Endothelial cell (in vitro differentiated cells): ENCODE data around the gene LCE1F. TPM values are rescaled to one million over a fixed set of nuclear protein-coding genes. Genes with fewer than 3 reads are reported as not detected.

Experiments used
- DNase-seq: peaks from one replicate; pipeline ENCODE4 v3.0.0; 2021; ENCODE audit warnings: low spot score
- H3K27ac Mint-ChIP-seq: one replicate; pipeline ENCODE4 v1.8.0; 2021; ENCODE audit warnings: mixed read lengths, inconsistent platforms; ENCODE audit not compliant: unreplicated experiment
- H3K27me3 Mint-ChIP-seq: one replicate; pipeline ENCODE4 v1.8.0; 2021; ENCODE audit warnings: mild to moderate bottlenecking, moderate library complexity, mixed read lengths, inconsistent platforms; ENCODE audit not compliant: unreplicated experiment
- H3K36me3 Mint-ChIP-seq: one replicate; pipeline ENCODE4 v1.8.0; 2021; ENCODE audit warnings: mild to moderate bottlenecking, low read depth, mixed read lengths, inconsistent platforms; ENCODE audit not compliant: unreplicated experiment
- H3K4me1 Mint-ChIP-seq: one replicate; pipeline ENCODE4 v1.8.0; 2021; ENCODE audit warnings: mild to moderate bottlenecking, mixed read lengths, inconsistent platforms; ENCODE audit not compliant: unreplicated experiment
- H3K4me3 Mint-ChIP-seq: one replicate; pipeline ENCODE4 v1.8.0; 2021; ENCODE audit warnings: mild to moderate bottlenecking, mixed read lengths, inconsistent platforms; ENCODE audit not compliant: unreplicated experiment
- H3K9me3 Mint-ChIP-seq: one replicate; pipeline ENCODE4 v1.8.0; 2021; ENCODE audit warnings: mixed read lengths, inconsistent platforms; ENCODE audit not compliant: unreplicated experiment
- CTCF ChIP-seq: fragments of 200-600 bp; sonication (generic); IDR thresholded peaks from one replicate; pipeline ENCODE4 v1.5.0; 2021; ENCODE audit warnings: antibody characterized with exemption; ENCODE audit not compliant: unreplicated experiment
- total RNA-seq: library from RNA; stranded (reverse); fragmentation: NEBNext Ultra II Directional; extraction: Animal tissue kit (Norgen Biotek cat#: 25700); gene quantifications from one replicate; pipeline ENCODE4 v1.2.1, GENCODE V29; 2021; ENCODE audit not compliant: unreplicated experiment

Gene LCE1F
- total RNA-seq, 1 donor from 2014 or later = not detected

GRCh38 chr1:152739841-152740240, 35.1 kb upstream of the LCE1F start:
- H3K4me1 Mint-ChIP-seq = no peaks in the 10 kb centered on the region
- no peaks in the 10 kb centered on the region for H3K9me3 Mint-ChIP-seq
- DNase-seq = no peak
- no peak overlapping the region for H3K27ac Mint-ChIP-seq
- no peak for TF ChIP-seq CTCF
- H3K4me3 Mint-ChIP-seq = no peak overlapping the region
- H3K36me3 Mint-ChIP-seq = no peaks in the 10 kb centered on the region
- H3K27me3 Mint-ChIP-seq = peaks cover 2% of the 10 kb centered on the region

- DNase-seq = no peak
- Mint-ChIP-seq H3K4me3 (no peak overlapping the region), H3K27ac (no peak overlapping the region), H3K4me1 (no peaks in the 10 kb centered on the region), H3K27me3 (peaks cover 2% of the 10 kb centered on the region), H3K36me3 (no peaks in the 10 kb centered on the region), H3K9me3 (no peaks in the 10 kb centered on the region)
- TF ChIP-seq CTCF = no peak
Measured at GRCh38 chr1:152741656-152742055, 33.3 kb upstream of the LCE1F start.

GRCh38 chr1:152743371-152744145, 31.4 kb upstream of the LCE1F start:
- H3K4me3 Mint-ChIP-seq = no peak overlapping the region
- no peaks in the 10 kb centered on the region for H3K4me1 Mint-ChIP-seq
- H3K36me3 Mint-ChIP-seq = no peaks in the 10 kb centered on the region
- no peak for TF ChIP-seq CTCF
- no peaks in the 10 kb centered on the region for H3K27me3 Mint-ChIP-seq
- no peak overlapping the region for H3K27ac Mint-ChIP-seq
- DNase-seq = no peak
- no peaks in the 10 kb centered on the region for H3K9me3 Mint-ChIP-seq

GRCh38 chr1:152745289-152745704, 29.6 kb upstream of the LCE1F start:
- H3K36me3 Mint-ChIP-seq = no peaks in the 10 kb centered on the region
- no peaks in the 10 kb centered on the region for H3K4me1 Mint-ChIP-seq
- DNase-seq = no peak
- no peak overlapping the region for H3K27ac Mint-ChIP-seq
- H3K9me3 Mint-ChIP-seq = no peaks in the 10 kb centered on the region
- no peak overlapping the region for H3K4me3 Mint-ChIP-seq
- TF ChIP-seq CTCF = no peak
- no peaks in the 10 kb centered on the region for H3K27me3 Mint-ChIP-seq

- Mint-ChIP-seq H3K27me3 (no peaks in the 10 kb centered on the region), H3K4me1 (no peaks in the 10 kb centered on the region), H3K27ac (no peak overlapping the region), H3K36me3 (no peaks in the 10 kb centered on the region), H3K9me3 (no peaks in the 10 kb centered on the region), H3K4me3 (no peak overlapping the region)
- no peak for TF ChIP-seq CTCF
- no peak for DNase-seq
Measured at GRCh38 chr1:152745765-152746444, 29.0 kb upstream of the LCE1F start.
